ENCODE data around the gene ZSCAN10.

GRCh38 chr16:3141781-3142311 lies 42.8 kb upstream of the ZSCAN10 start:
- no peak for TF ChIP-seq POLR2A (IDR thresholded peaks at IDR 0.05)
- no peak for TF ChIP-seq CTCF (IDR thresholded peaks at IDR 0.05)

Data from thyroid gland (tissue), 4 donors.